ENCODE data around the gene CHORDC1. TPM values are rescaled to one million over a fixed set of nuclear protein-coding genes. Genes with fewer than 3 reads are reported as not detected.

CHORDC1 gene
- total RNA-seq, 1 donor from 2014 or later, result 36.7 TPM

- intact Hi-C loops (cut with DNase I), result no loop called here
Observed at GRCh38 chr11:90187839-90188238, 35.0 kb downstream of the CHORDC1 start.

DNA sequence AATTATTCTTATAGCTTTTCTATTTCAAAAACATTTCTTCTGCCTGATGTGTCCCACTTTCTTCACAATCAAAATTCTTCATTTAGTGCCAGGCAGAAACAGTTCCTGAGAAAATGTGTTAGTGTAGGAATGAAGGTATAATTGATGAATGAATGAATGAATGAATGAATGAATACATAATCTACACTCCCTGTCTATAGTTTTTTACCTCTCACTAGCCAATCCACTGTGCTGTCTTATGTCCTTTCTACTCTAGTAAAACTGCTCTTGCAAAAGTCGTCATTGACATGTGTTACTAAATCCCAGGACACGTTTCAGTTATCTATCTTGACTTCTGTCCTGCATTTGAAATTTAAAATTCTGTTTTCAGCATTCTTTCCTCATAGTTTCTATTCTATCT is 42.9 kb downstream of the CHORDC1 start:
- Histone ChIP-seq H3K36me3 (no peaks in the 10 kb centered on the region), H3K27ac (no peak overlapping the region), H3K27me3 (ENCODE audit: low read depth) (no peaks in the 10 kb centered on the region), H3K4me3 (no peak overlapping the region), H3K4me1 (no peaks in the 10 kb centered on the region), H3K9me3 (no peaks in the 10 kb centered on the region)
- no peak for DNase-seq
- no peak for TF ChIP-seq CTCF (IDR thresholded peaks at IDR 0.05)
- intact Hi-C loops (cut with DNase I), result no loop called here
- no peak for ATAC-seq

More at GRCh38 chr11:90187839-90188238, 35.0 kb downstream of the CHORDC1 start:
- Histone ChIP-seq H3K9me3 (no peaks in the 10 kb centered on the region), H3K27ac (no peak overlapping the region), H3K4me3 (no peak overlapping the region), H3K27me3 (ENCODE audit: low read depth) (no peaks in the 10 kb centered on the region), H3K4me1 (no peaks in the 10 kb centered on the region), H3K36me3 (no peaks in the 10 kb centered on the region)
- no peak for TF ChIP-seq CTCF (IDR thresholded peaks at IDR 0.05)
- DNase-seq (no peak), ATAC-seq (no peak)

DNA sequence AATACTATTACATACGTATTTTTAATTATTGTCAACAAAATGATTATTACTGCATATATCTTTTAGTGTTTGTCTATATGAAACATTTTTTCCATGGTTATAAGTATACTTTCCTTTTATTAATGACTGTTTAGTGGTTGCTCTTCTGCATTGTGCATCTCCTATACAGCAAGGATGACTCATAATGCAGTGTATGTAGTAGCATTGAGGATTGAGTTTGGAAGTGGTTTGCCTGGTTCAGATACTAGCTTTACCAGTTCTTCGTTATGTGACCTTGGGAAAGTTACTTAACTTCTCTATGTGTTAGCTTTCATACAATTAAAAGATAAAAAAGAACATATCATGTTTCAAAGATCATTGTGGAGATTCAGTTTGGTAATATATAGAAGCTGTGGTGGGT is 44.1 kb downstream of the CHORDC1 start:
- Histone ChIP-seq H3K4me1 (no peaks in the 10 kb centered on the region), H3K27me3 (ENCODE audit: low read depth) (no peaks in the 10 kb centered on the region), H3K9me3 (no peaks in the 10 kb centered on the region), H3K27ac (no peak overlapping the region), H3K4me3 (no peak overlapping the region), H3K36me3 (no peaks in the 10 kb centered on the region)
- intact Hi-C loops (cut with DNase I), result no loop called here
- TF ChIP-seq CTCF (IDR thresholded peaks at IDR 0.05), result no peak
- ATAC-seq (no peak), DNase-seq (no peak)

- no peak for DNase-seq
- H3K36me3 ChIP-seq, result no peaks in the 10 kb centered on the region
- H3K27ac ChIP-seq, result no peak overlapping the region
- no peak for ATAC-seq
- no peak for TF ChIP-seq CTCF (IDR thresholded peaks at IDR 0.05)
- no peak overlapping the region for H3K4me3 ChIP-seq
- H3K27me3 ChIP-seq (ENCODE audit: low read depth), result no peaks in the 10 kb centered on the region
- no peaks in the 10 kb centered on the region for H3K9me3 ChIP-seq
- intact Hi-C loops (cut with DNase I), result no loop called here
- H3K4me1 ChIP-seq, result no peaks in the 10 kb centered on the region
Observed at GRCh38 chr11:90176069-90176468, 46.8 kb downstream of the CHORDC1 start.

DNA sequence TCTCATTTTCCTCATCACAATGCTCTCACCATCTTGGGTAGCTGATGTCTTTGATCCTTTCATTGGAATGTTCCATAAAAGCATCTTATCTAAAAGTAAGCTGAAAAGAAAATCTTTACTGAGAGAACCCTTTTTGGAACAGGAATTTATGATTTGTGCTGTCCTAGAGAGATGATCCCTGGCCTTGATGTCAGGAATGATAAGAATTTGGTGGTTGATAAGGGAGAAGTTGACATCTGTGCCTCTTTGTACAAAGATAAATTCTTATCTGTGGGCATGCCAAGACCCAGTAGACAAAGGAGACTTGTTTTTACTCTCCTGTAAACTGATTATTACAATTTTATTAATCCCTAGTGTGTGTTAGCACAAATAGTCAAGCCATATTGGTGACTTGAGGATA is 51.5 kb downstream of the CHORDC1 start:
- DNase-seq, result no peak

More for the DNA sequence above, 51.5 kb downstream of the CHORDC1 start:
- Histone ChIP-seq H3K9me3 (no peaks in the 10 kb centered on the region), H3K4me3 (no peak overlapping the region), H3K36me3 (no peaks in the 10 kb centered on the region), H3K27me3 (ENCODE audit: low read depth) (no peaks in the 10 kb centered on the region), H3K27ac (no peak overlapping the region), H3K4me1 (no peaks in the 10 kb centered on the region)
- no peak for ATAC-seq
- intact Hi-C loops (cut with DNase I), result no loop called here
- TF ChIP-seq CTCF (IDR thresholded peaks at IDR 0.05), result no peak

Measured in lower lobe of right lung (tissue), 2 donors.